ENCODE measurements around the gene DPH2. TPM values are rescaled to one million over a fixed set of nuclear protein-coding genes. Genes with fewer than 3 reads are reported as not detected.

The DPH2 gene
- polyA plus RNA-seq, 1 of the 3 experiments (the other 2 are of a cell fraction): 76.9 TPM

- POLR2A ChIA-PET: interaction anchor here (0.6 to 1.8 kb wide), 6 partner anchors 14 to 825 kb away, joined by 3 to 5 read pairs (median 3); partner anchors contain the start of genes CCDC24 and PLK3
- H3K79me2 ChIP-seq (ENCODE audit: insufficient read depth): peaks cover 58% of the 10 kb centered on the region
- CTCF ChIA-PET: interaction anchor here (1.1 to 2.7 kb wide), 11 partner anchors 16 to 445 kb away, joined by 3 to 15 read pairs (median 5); partner anchors contain the start of genes CCDC24 and IPO13
Measured at GRCh38 chr1:43974443-43975248, 4.8 kb downstream of the DPH2 start, which contains the start of gene ATP6V0B. TSS of gene ATP6V0B (plus strand) at chr1:43974960. CDS start at chr1:43975041, 81 bp downstream.

More at GRCh38 chr1:43974443-43975248, 4.8 kb downstream of the DPH2 start, which contains the start of gene ATP6V0B:
- Histone ChIP-seq H4K20me1 (ENCODE audit: insufficient read depth) (peaks cover 11% of the 10 kb centered on the region), H3K4me1 (ENCODE audit: control insufficient read depth in 1 of 2, insufficient read depth in 2 of 2, low read depth in 1 of 2, low read length in 1 of 2) (peaks cover 8 to 47% of the 10 kb centered on the region in 2 experiments; a peak in 1 of 4 replicates), H3K27ac (ENCODE audit: low read depth in 2 of 2, low read length in 1 of 2) (peak within 1 kb of the TSS; percentile 66 to 93; a peak in 3 of 4 replicates), H3K9ac (peak within 1 kb of the TSS; percentile 84), H3F3A (replicated peaks; ENCODE audit: insufficient read depth) (peaks cover 9% of the 10 kb centered on the region), H3K9me3 (no peaks in the 10 kb centered on the region), H3K36me3 (replicated peaks in 1 of 2; ENCODE audit: control insufficient read depth in 1 of 2, insufficient read depth in 2 of 2, low read length in 1 of 2) (peaks cover 16 to 47% of the 10 kb centered on the region in 2 experiments), H2AFZ (ENCODE audit: low read depth) (peak within 1 kb of the TSS; percentile 88), H3K4me3 (ENCODE audit: low read depth in 2 of 2, low read length in 1 of 2) (peak within 1 kb of the TSS; percentile 83 to 91), H3K9me2 (no peaks in the 10 kb centered on the region), H3K4me2 (peak within 1 kb of the TSS; percentile 98), H3K27me3 (ENCODE audit: insufficient read depth) (no peaks in the 10 kb centered on the region)
- TF ChIP-seq, protein P1, sequence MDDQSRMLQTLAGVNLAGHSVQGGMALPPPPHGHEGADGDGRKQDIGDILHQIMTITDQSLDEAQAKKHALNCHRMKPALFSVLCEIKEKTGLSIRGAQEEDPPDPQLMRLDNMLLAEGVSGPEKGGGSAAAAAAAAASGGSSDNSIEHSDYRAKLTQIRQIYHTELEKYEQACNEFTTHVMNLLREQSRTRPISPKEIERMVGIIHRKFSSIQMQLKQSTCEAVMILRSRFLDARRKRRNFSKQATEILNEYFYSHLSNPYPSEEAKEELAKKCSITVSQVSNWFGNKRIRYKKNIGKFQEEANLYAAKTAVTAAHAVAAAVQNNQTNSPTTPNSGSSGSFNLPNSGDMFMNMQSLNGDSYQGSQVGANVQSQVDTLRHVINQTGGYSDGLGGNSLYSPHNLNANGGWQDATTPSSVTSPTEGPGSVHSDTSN (IDR thresholded peaks at IDR 0.05): peak; percentile 26; the same call in 1 of the 2 replicates
- no peak for TF ChIP-seq REST (IDR thresholded peaks at IDR 0.05; ENCODE audit: low read depth, low read length)
- TF ChIP-seq, protein P2, sequence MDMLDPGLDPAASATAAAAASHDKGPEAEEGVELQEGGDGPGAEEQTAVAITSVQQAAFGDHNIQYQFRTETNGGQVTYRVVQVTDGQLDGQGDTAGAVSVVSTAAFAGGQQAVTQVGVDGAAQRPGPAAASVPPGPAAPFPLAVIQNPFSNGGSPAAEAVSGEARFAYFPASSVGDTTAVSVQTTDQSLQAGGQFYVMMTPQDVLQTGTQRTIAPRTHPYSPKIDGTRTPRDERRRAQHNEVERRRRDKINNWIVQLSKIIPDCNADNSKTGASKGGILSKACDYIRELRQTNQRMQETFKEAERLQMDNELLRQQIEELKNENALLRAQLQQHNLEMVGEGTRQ (IDR thresholded peaks at IDR 0.05; ENCODE audit: borderline replicate concordance, low read depth, low read length): peak; percentile 99
- TF ChIP-seq CHD2 (IDR thresholded peaks at IDR 0.05; ENCODE audit: low read length, partially characterized antibody): peak; percentile 59
- TF ChIP-seq YY1 (IDR thresholded peaks at IDR 0.05; ENCODE audit: low read depth): peak; percentile 70
- TF ChIP-seq FOSL2 (IDR thresholded peaks at IDR 0.05; ENCODE audit: borderline replicate concordance, low read depth): no peak
- no peak for TF ChIP-seq SMC3 (IDR thresholded peaks at IDR 0.05; ENCODE audit: low read depth, low read length)
- TF ChIP-seq SIN3A (IDR thresholded peaks at IDR 0.05; ENCODE audit: borderline replicate concordance, low read depth, low read length): peak; percentile 72; the same call in 1 of the 2 replicates
- peak; percentile 64 for TF ChIP-seq MXI1 (IDR thresholded peaks at IDR 0.05; ENCODE audit: low read depth, low read length)
- TF ChIP-seq RFX5 (IDR thresholded peaks at IDR 0.05; ENCODE audit: low read length): no peak
- peak; percentile 100 for TF ChIP-seq USF1 (IDR thresholded peaks at IDR 0.05; ENCODE audit: borderline replicate concordance, low read depth)
- TF ChIP-seq TEAD4 (IDR thresholded peaks at IDR 0.05; ENCODE audit: borderline replicate concordance, insufficient read depth): no peak
- TF ChIP-seq RXRA (IDR thresholded peaks at IDR 0.05; ENCODE audit: borderline replicate concordance, low read depth): no peak
- no peak for TF ChIP-seq RAD21 (IDR thresholded peaks at IDR 0.05; ENCODE audit: low read length)
- no peak for TF ChIP-seq ELF1 (IDR thresholded peaks at IDR 0.05)
- TF ChIP-seq GABPA (IDR thresholded peaks at IDR 0.05; ENCODE audit: low read depth): peak; percentile 30; the same call in 1 of the 2 replicates
- no peak for TF ChIP-seq FOXJ3 (CRISPR knock-in tag; IDR thresholded peaks at IDR 0.05)
- TF ChIP-seq POLR2AphosphoS5 (IDR thresholded peaks at IDR 0.05; ENCODE audit: low read depth, low read length): peak; percentile 50
- peak; percentile 74; the same call in 1 of the 2 replicates for TF ChIP-seq TAF1 (IDR thresholded peaks at IDR 0.05; ENCODE audit: borderline replicate concordance, low read depth, low read length)
- TF ChIP-seq NRF1 (IDR thresholded peaks at IDR 0.05; ENCODE audit: low read depth, low read length): peak; percentile 64
- TF ChIP-seq EP300 (IDR thresholded peaks at IDR 0.05; ENCODE audit: borderline replicate concordance in 1 of 2, low read depth in 1 of 2, low read length in 1 of 2): no peak
- TF ChIP-seq, protein P3, sequence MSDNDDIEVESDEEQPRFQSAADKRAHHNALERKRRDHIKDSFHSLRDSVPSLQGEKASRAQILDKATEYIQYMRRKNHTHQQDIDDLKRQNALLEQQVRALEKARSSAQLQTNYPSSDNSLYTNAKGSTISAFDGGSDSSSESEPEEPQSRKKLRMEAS (IDR thresholded peaks at IDR 0.05; ENCODE audit: low read depth): peak; percentile 85; the same call in 1 of the 2 replicates
- peak; percentile 96 for DNase-seq
- 0% methylated on average over 5 of the region's 93 CpGs for WGBS (ENCODE audit: low lambda C conversion rate)

Data from SK-N-SH (cell line).